ENCODE data around the gene SEMA3C.
"Not testable (repeated sequence)": the region's sequence is repeated elsewhere in the genome, so short reads cannot be mapped to it uniquely, and the experiment has no call there.

The SEMA3C gene

GRCh38 chr7:80918909-80919721 lies at the start of gene SEMA3C:
SEMA3C (minus strand) TSS chr7:80919051; CDS start chr7:80916781, 2,270 bp downstream.
- DNase-seq: peak; percentile 88 to 96

- no peak for DNase-seq
Observed at GRCh38 chr7:80968606-80969005, 49.8 kb upstream of the SEMA3C start.

- no peak for DNase-seq
Observed at GRCh38 chr7:80967917-80968297, 49.1 kb upstream of the SEMA3C start.

- DNase-seq: no peak
Observed at GRCh38 chr7:80967071-80967916, 48.4 kb upstream of the SEMA3C start.

- DNase-seq: no peak
Observed at GRCh38 chr7:80960244-80960795, 41.5 kb upstream of the SEMA3C start.

- DNase-seq: no peak
Observed at GRCh38 chr7:80957226-80957777, 38.5 kb upstream of the SEMA3C start.

- no peak for DNase-seq
Observed at GRCh38 chr7:80954191-80954590, 35.3 kb upstream of the SEMA3C start.

GRCh38 chr7:80950550-80950967 lies 31.7 kb upstream of the SEMA3C start:
- no peak for DNase-seq

- DNase-seq: no peak
Observed at GRCh38 chr7:80949449-80949848, 30.6 kb upstream of the SEMA3C start.

GRCh38 chr7:80946858-80947257 lies 28.0 kb upstream of the SEMA3C start:
- DNase-seq: no peak

GRCh38 chr7:80945976-80946375 lies 27.1 kb upstream of the SEMA3C start:
- DNase-seq: no peak

GRCh38 chr7:80943342-80943741 lies 24.5 kb upstream of the SEMA3C start:
- DNase-seq: no peak

GRCh38 chr7:80942261-80943041 lies 23.6 kb upstream of the SEMA3C start:
- DNase-seq: no peak

GRCh38 chr7:80941208-80941758 lies 22.4 kb upstream of the SEMA3C start:
- no peak for DNase-seq

- DNase-seq: no peak
Observed at GRCh38 chr7:80940539-80941207, 21.8 kb upstream of the SEMA3C start.

GRCh38 chr7:80937336-80937735 lies 18.5 kb upstream of the SEMA3C start:
- DNase-seq: no peak

- DNase-seq: peak in 1 of 2 experiments; percentile 22
Observed at GRCh38 chr7:80935991-80936780, 17.3 kb upstream of the SEMA3C start.

- DNase-seq: no peak
Observed at GRCh38 chr7:80934321-80934720, 15.5 kb upstream of the SEMA3C start.

GRCh38 chr7:80932536-80932935 lies 13.7 kb upstream of the SEMA3C start:
- DNase-seq: no peak

- DNase-seq: no peak
Observed at GRCh38 chr7:80929619-80930018, 10.8 kb upstream of the SEMA3C start.

- not testable (repeated sequence) for DNase-seq
Observed at GRCh38 chr7:80926955-80927354, 8.1 kb upstream of the SEMA3C start.

Data from NCI-H526 (cell line).